H1 (cell line): ENCODE data around the gene DMWD. TPM values are rescaled to one million over a fixed set of nuclear protein-coding genes. Genes with fewer than 3 reads are reported as not detected.

Experiments
- CTCF ChIA-PET: fragments of 300-600 bp; sonication (Branson Sonifier 250); formaldehyde crosslinking; loops from one replicate; lab custom pipeline; 2021; ENCODE audit not compliant: partially characterized antibody; lab: Charles Lee
- POLR2A ChIA-PET: fragments of 300-600 bp; sonication (Branson Sonifier 250); formaldehyde crosslinking; loops from one replicate; lab custom pipeline; 2021; ENCODE audit warnings: inconsistent platforms; ENCODE audit not compliant: partially characterized antibody; lab: Charles Lee
- DNase-seq, 2 experiments: peaks; one replicate each; pipeline versions ENCODE4 v3.0.0 to v3.0.0-alpha.2; 2010 to 2022; ENCODE audit warnings: low spot score in 2 of 2, low read depth in 1 of 2, mixed read lengths in 1 of 2
- FAIRE-seq: peaks from 2 replicates; lab custom pipeline; 2011; peaks lifted over from hg19 to GRCh38; lab: Jason Lieb, UNC
- H2AFZ ChIP-seq: 2 replicates; pipeline ENCODE4 v1.8.1; 2012; ENCODE audit warnings: low read length, inconsistent platforms
- H2AK5ac ChIP-seq: 2 replicates; pipeline ENCODE4 v1.6.1; 2013; ENCODE audit warnings: low read depth, low read length
- H2BK120ac ChIP-seq: replicated peaks from 2 replicates; pipeline ENCODE3; 2013; ENCODE audit warnings: low read depth, low read length, inconsistent platforms
- H2BK12ac ChIP-seq: 2 replicates; pipeline ENCODE4 v1.6.1; 2013; ENCODE audit warnings: low read depth, low read length
- H2BK15ac ChIP-seq: 2 replicates; pipeline ENCODE4 v1.6.1; 2013; ENCODE audit warnings: low read length
- H2BK20ac ChIP-seq: 2 replicates; pipeline ENCODE4 v1.6.1; 2013; ENCODE audit warnings: low read length
- H2BK5ac ChIP-seq: 2 replicates; pipeline ENCODE4 v1.6.1; 2013; ENCODE audit warnings: low read depth, low read length
- H3K14ac ChIP-seq: 2 replicates; pipeline ENCODE4 v1.6.1; 2013; ENCODE audit warnings: inconsistent platforms; ENCODE audit not compliant: insufficient read length
- H3K18ac ChIP-seq: 2 replicates; pipeline ENCODE4 v1.6.1; 2013; ENCODE audit warnings: low read length; ENCODE audit errors: extremely low read depth
- H3K23ac ChIP-seq: 2 replicates; pipeline ENCODE4 v1.6.1; 2013; ENCODE audit warnings: inconsistent platforms; ENCODE audit not compliant: insufficient read length
- H3K23me2 ChIP-seq: 2 replicates; pipeline ENCODE4 v1.6.1; 2013; ENCODE audit warnings: low read depth, low read length
- H3K27ac ChIP-seq: 2 replicates; pipeline ENCODE4 v1.6.1; 2011; ENCODE audit warnings: low read depth, low read length, inconsistent platforms
- H3K27me3 ChIP-seq, 4 experiments: replicated peaks in 1 of 4; 1 replicate in 1 of 4; 2 replicates in 3 of 4; pipeline versions ENCODE4 v1.6.1 to v1.8.1; 2011 to 2013; ENCODE audit warnings: low read length in 3 of 4, mild to moderate bottlenecking in 3 of 4, inconsistent platforms in 2 of 4, mixed read lengths in 2 of 4, moderate library complexity in 1 of 4; ENCODE audit not compliant: control insufficient read depth in 3 of 4, insufficient read depth in 3 of 4; ENCODE audit errors: extremely low read depth in 1 of 4
- H3K36me3 ChIP-seq, 4 experiments: 2 replicates each; pipeline versions ENCODE4 v1.6.1 to v1.8.1; 2011 to 2013; ENCODE audit warnings: mild to moderate bottlenecking in 4 of 4, low read length in 3 of 4, moderate library complexity in 2 of 4, control low read depth in 1 of 4, inconsistent platforms in 1 of 4; ENCODE audit not compliant: insufficient read depth in 4 of 4, control insufficient read depth in 2 of 4
- H3K4ac ChIP-seq: replicated peaks from 2 replicates; pipeline ENCODE3; 2013; ENCODE audit warnings: low read length, low read depth, mixed read lengths, inconsistent platforms; ENCODE audit not compliant: insufficient read length
- H3K4me1 ChIP-seq, 4 experiments: replicated peaks in 1 of 4; 1 replicate in 1 of 4; 2 replicates in 3 of 4; pipeline versions ENCODE4 v1.6.1 to v1.8.1; 2011 to 2013; ENCODE audit warnings: low read length in 3 of 4, inconsistent platforms in 2 of 4, mixed read lengths in 1 of 4; ENCODE audit not compliant: insufficient read depth in 4 of 4, control insufficient read depth in 3 of 4
- H3K4me2 ChIP-seq, 2 experiments: 2 replicates each; pipeline versions ENCODE4 v1.6.1 to v1.8.1; 2011 to 2013; ENCODE audit warnings: low read depth in 2 of 2, low read length in 2 of 2, control low read depth in 1 of 2, inconsistent platforms in 1 of 2, mild to moderate bottlenecking in 1 of 2; ENCODE audit not compliant: insufficient read depth in 1 of 2
- H3K4me3 ChIP-seq, 4 experiments: fragments of 200-600, 300-600 bp in 1 of 4; sonication (generic), shearing (Covaris generic), sonication (Bioruptor Twin) in 1 of 4; 2 replicates each; pipeline versions ENCODE4 v1.5.1 to v1.8.1; 2011 to 2016; ENCODE audit warnings: low read length in 4 of 4, low read depth in 3 of 4, control low read depth in 2 of 4, inconsistent platforms in 2 of 4, mild to moderate bottlenecking in 2 of 4, mixed read lengths in 1 of 4, moderate library complexity in 1 of 4; ENCODE audit not compliant: insufficient read depth in 2 of 4; ENCODE audit errors: extremely low read depth in 1 of 4
- H3K56ac ChIP-seq: replicated peaks from 2 replicates; pipeline ENCODE3; 2013; ENCODE audit warnings: low read depth, mild to moderate bottlenecking, mixed read lengths, low read length, inconsistent platforms; ENCODE audit not compliant: insufficient read length
- H3K79me1 ChIP-seq: 2 replicates; pipeline ENCODE4 v1.6.1; 2013; ENCODE audit warnings: low read depth, low read length, control low read depth
- H3K79me2 ChIP-seq, 2 experiments: 2 replicates each; pipeline versions ENCODE4 v1.6.1 to v1.8.1; 2012 to 2013; ENCODE audit warnings: low read length in 2 of 2, mild to moderate bottlenecking in 2 of 2, inconsistent platforms in 1 of 2; ENCODE audit not compliant: insufficient read depth in 2 of 2, control insufficient read depth in 1 of 2
- H3K9ac ChIP-seq, 4 experiments: replicated peaks in 1 of 4; 1 replicate in 1 of 4; 2 replicates in 3 of 4; pipeline versions ENCODE4 v1.6.1 to v1.8.1; 2011 to 2013; ENCODE audit warnings: low read depth in 3 of 4, low read length in 3 of 4, control low read depth in 2 of 4, mild to moderate bottlenecking in 2 of 4, moderate library complexity in 2 of 4, inconsistent platforms in 1 of 4; ENCODE audit errors: extremely low read depth in 1 of 4
- H3K9me3 ChIP-seq, 2 experiments: 2 replicates each; pipeline versions ENCODE4 v1.6.1 to v1.8.1; 2012 to 2013; ENCODE audit warnings: mild to moderate bottlenecking in 2 of 2, moderate library complexity in 2 of 2, control low read depth in 1 of 2, inconsistent platforms in 1 of 2, low read depth in 1 of 2, low read length in 1 of 2, mixed read lengths in 1 of 2; ENCODE audit not compliant: insufficient read depth in 2 of 2
- H4K20me1 ChIP-seq, 2 experiments: replicated peaks in 1 of 2; 2 replicates each; pipeline versions ENCODE3 to v1.8.1; 2011 to 2013; ENCODE audit warnings: inconsistent platforms in 2 of 2, low read length in 2 of 2, mild to moderate bottlenecking in 1 of 2; ENCODE audit not compliant: insufficient read depth in 2 of 2, control insufficient read depth in 1 of 2
- H4K5ac ChIP-seq: 2 replicates; pipeline ENCODE4 v1.6.1; 2013; ENCODE audit warnings: low read length, low read depth, mixed read lengths, inconsistent platforms; ENCODE audit not compliant: insufficient read length
- H4K8ac ChIP-seq: 2 replicates; pipeline ENCODE4 v1.8.0; 2013; ENCODE audit warnings: mild to moderate bottlenecking, moderate library complexity, low read length, inconsistent platforms; ENCODE audit not compliant: insufficient read depth; ENCODE audit errors: extremely low read depth
- H4K91ac ChIP-seq: replicated peaks from 2 replicates; pipeline ENCODE3; 2013; ENCODE audit warnings: low read length, mixed read lengths, inconsistent platforms; ENCODE audit not compliant: insufficient read length
- CBX8 ChIP-seq: fragments of 300-800, 300-1000 bp; sonication (generic); IDR thresholded peaks from 2 replicates; pipeline ENCODE4 v1.7.1; 2016; ENCODE audit warnings: low read depth, low read length, borderline replicate concordance
- JUND ChIP-seq: IDR thresholded peaks from 2 replicates; pipeline ENCODE4 v1.6.1; 2011; ENCODE audit warnings: mild to moderate bottlenecking, improper control_type of control experiment, low read length
- SIN3A ChIP-seq, 2 experiments: IDR thresholded peaks in 1 of 2; conservative IDR thresholded peaks in 1 of 2; 2 replicates each; pipeline ENCODE4 v1.6.1; 2011 to 2012; ENCODE audit warnings: low read length in 2 of 2, improper control_type of control experiment in 1 of 2, low read depth in 1 of 2, mild to moderate bottlenecking in 1 of 2
- TAF1 ChIP-seq: IDR thresholded peaks from 2 replicates; pipeline ENCODE4 v1.6.1; 2011; ENCODE audit warnings: mild to moderate bottlenecking, low read depth, low read length
- TCF12 ChIP-seq: IDR thresholded peaks from 2 replicates; pipeline ENCODE4 v1.6.1; 2011; ENCODE audit warnings: low read depth, mild to moderate bottlenecking, low read length
- WGBS, 2 experiments: shearing (Covaris generic) in 1 of 2; methylation state at CpG; one replicate each; pipeline versions ENCODE4 v1.1.6 to v1.1.7; 2013 to 2015; ENCODE audit warnings: low lambda C conversion rate in 2 of 2, mixed read lengths in 2 of 2, inconsistent platforms in 1 of 2, low coverage in 1 of 2, missing lambda C conversion rate in 1 of 2; ENCODE audit not compliant: insufficient replicate concordance in 2 of 2, insufficient coverage in 1 of 2, insufficient read length in 1 of 2; ENCODE audit errors: extremely low coverage in 1 of 2, missing lambda C conversion rate in 1 of 2; 5-methylcytosine and 5-hydroxymethylcytosine counted together
- polyA plus RNA-seq, 7 experiments: library from polyadenylated mRNA; depleted of rRNA in 3 of 7; stranded (reverse) in 5 of 7; unstranded in 2 of 7; fragments of >200 nt in 5 of 7; fragments of 200-250 nt in 2 of 7; gene quantifications; 1 replicate in 5 of 7; 2 replicates in 1 of 7; 4 replicates in 1 of 7; pipeline versions ENCODE4 v1.2.1 to v1.2.3, GENCODE V29; 2011 to 2013; ENCODE audit warnings: missing spikeins in 2 of 7, mixed read lengths in 2 of 7
- total RNA-seq: library from RNA; stranded (reverse); fragmentation: NEBNext Ultra II Directional; extraction: Animal tissue kit (Norgen Biotek cat#: 25700); gene quantifications from 2 replicates; pipeline ENCODE4 v1.2.1, GENCODE V29; 2021
- TF ChIP-seq, protein P1 (sequence below), 3 experiments: IDR thresholded peaks; 1 replicate in 2 of 3; 2 replicates in 1 of 3; pipeline versions ENCODE4 v1.5.1 to v1.6.1; 2011; ENCODE audit warnings: low read length in 3 of 3, mild to moderate bottlenecking in 3 of 3, inconsistent platforms in 2 of 3, low read depth in 1 of 3, moderate library complexity in 1 of 3; ENCODE audit not compliant: insufficient read depth in 1 of 3; ENCODE audit errors: control extremely low read depth in 1 of 3
- TF ChIP-seq, protein P2 (sequence below): IDR thresholded peaks from 2 replicates; pipeline ENCODE4 v1.6.1; 2012; ENCODE audit warnings: inconsistent platforms

Gene DMWD
- total and polyA plus RNA-seq, 2 of the 8 experiments (the other 6 are each of a cell fraction or from before 2014, with no cell fraction given), result 13.6 to 41.0 TPM

DNA sequence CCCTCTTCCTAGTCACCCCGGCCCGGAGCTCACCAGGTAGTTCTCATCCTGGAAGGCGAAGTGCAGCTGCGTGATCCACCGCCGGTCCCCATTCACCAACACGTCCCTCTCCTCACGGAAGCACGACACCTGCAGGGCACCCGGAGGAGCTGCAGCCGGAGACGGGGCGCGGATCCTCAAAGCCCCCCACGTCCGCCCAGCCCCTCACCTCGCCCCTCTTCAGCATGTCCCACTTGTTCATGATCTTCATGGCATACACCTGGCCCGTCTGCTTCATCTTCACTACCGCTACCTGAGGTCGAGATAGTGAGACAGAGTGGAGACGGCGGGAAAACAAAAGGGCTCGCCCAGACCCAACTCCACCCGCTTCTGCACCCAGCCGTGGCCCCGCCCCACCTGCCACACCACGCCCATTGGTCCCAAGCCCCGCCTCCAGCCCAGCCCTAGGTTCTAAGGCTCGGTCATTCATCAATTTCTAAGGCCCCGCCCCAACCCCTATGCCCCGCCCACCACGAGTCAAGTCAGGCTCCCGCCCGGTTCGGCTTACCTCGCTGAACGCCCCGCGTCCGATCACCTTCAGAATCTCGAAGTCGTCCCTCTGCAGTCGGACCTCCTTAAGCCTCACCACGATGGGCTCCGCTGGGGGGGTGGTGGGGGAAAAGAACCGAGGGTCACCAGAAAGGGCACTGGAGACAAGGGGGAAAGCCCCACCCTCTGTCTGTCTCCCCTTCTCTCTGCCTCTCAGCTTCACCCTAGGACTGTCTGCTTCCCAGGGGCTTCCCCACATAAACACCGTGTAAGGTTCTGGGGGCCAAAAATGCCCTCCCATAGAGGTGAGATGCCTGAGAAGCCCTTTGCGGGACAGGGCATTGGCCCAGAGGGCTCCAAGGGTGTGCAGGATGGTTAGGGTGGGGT lies 13.2 kb downstream of the DMWD start:
- Histone ChIP-seq H3K56ac (no peak overlapping the region), H4K5ac (no peak overlapping the region), H2AK5ac (no peak overlapping the region), H4K91ac (no peak overlapping the region), H2BK5ac (no peak overlapping the region; the same call in 1 of the 2 replicates), H3K23ac (no peak overlapping the region), H3K18ac (peak overlapping the region; percentile 93), H3K9me3 (no peaks in the 10 kb centered on the region), H3K27me3 (peaks cover 0 to 6% (median 0%) of the 10 kb centered on the region in 4 experiments; a peak in 1 of 7 replicates), H2BK20ac (no peak overlapping the region), H3K4me2 (peak overlapping the region; percentile 58 to 95), H3K23me2 (peaks cover 4% of the 10 kb centered on the region; the same call in 1 of the 2 replicates), H3K9ac (no peak overlapping the region), H3K4me1 (peaks cover 3 to 26% (median 15%) of the 10 kb centered on the region in 4 experiments), H2BK15ac (no peak overlapping the region), H3K27ac (no peak overlapping the region), H2AFZ (no peak overlapping the region), H3K4ac (no peak overlapping the region), H2BK120ac (no peak overlapping the region), H3K79me1 (no peaks in the 10 kb centered on the region), H3K4me3 (peak overlapping the region; percentile 19 to 60 (median 38); a peak in 7 of 8 replicates), H4K8ac (no peak overlapping the region), H3K79me2 (no peaks in the 10 kb centered on the region), H2BK12ac (0 out of 2 replicates have a peak overlapping the region, but pooled peaks have one; percentile 1), H4K20me1 (peaks cover 9 to 17% of the 10 kb centered on the region in 2 experiments), H3K14ac (no peak overlapping the region), H3K36me3 (peaks cover 3 to 10% (median 7%) of the 10 kb centered on the region in 4 experiments; a peak in 5 of 8 replicates)
- WGBS, 2 experiments, result 7% methylated on average over 45 of the region's 48 CpGs; no CpG with 5 or more reads in 1 of the 2 experiments
- DNase-seq (peak; percentile 77 to 100), FAIRE-seq (peak; percentile 32)
- ChIA-PET CTCF (interaction anchor here (0.5 to 5.1 kb wide), 19 partner anchors 8 to 1492 kb away, joined by 3 to 45 read pairs (median 4); partner anchors contain the start of genes DMWD, RSPH6A and SIX5), POLR2A (interaction anchor here (0.6 to 9.5 kb wide), 14 partner anchors 8 to 195 kb away, joined by 3 to 133 read pairs (median 4); partner anchors contain the start of genes DMWD, FOXA3 and SIX5)
- TF ChIP-seq TCF12 (0 out of 2 replicates have a peak, but pooled peaks have one; percentile 18), JUND (no peak), CBX8 (no peak), TAF1 (peak; percentile 24; the same call in 1 of the 2 replicates), SIN3A (conservative IDR thresholded peaks at IDR 0.05 in 1 of 2, IDR thresholded peaks at IDR 0.05 in 1 of 2; ENCODE audit: low read depth in 1 of 2, low read length in 2 of 2) (0 out of 4 replicates have a peak, but pooled peaks of 1 of the 2 experiments have one; percentile 21)
- TF ChIP-seq, protein P1, sequence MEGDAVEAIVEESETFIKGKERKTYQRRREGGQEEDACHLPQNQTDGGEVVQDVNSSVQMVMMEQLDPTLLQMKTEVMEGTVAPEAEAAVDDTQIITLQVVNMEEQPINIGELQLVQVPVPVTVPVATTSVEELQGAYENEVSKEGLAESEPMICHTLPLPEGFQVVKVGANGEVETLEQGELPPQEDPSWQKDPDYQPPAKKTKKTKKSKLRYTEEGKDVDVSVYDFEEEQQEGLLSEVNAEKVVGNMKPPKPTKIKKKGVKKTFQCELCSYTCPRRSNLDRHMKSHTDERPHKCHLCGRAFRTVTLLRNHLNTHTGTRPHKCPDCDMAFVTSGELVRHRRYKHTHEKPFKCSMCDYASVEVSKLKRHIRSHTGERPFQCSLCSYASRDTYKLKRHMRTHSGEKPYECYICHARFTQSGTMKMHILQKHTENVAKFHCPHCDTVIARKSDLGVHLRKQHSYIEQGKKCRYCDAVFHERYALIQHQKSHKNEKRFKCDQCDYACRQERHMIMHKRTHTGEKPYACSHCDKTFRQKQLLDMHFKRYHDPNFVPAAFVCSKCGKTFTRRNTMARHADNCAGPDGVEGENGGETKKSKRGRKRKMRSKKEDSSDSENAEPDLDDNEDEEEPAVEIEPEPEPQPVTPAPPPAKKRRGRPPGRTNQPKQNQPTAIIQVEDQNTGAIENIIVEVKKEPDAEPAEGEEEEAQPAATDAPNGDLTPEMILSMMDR (IDR thresholded peaks at IDR 0.05; ENCODE audit: control extremely low read depth in 1 of 3, insufficient read depth in 1 of 3, low read depth in 1 of 3, low read length in 3 of 3), result peak; percentile 81 to 87 (median 86)
- TF ChIP-seq, protein P2, sequence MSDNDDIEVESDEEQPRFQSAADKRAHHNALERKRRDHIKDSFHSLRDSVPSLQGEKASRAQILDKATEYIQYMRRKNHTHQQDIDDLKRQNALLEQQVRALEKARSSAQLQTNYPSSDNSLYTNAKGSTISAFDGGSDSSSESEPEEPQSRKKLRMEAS, result 0 out of 2 replicates have a peak, but pooled peaks have one; percentile 6
